WI38 (cell line): ENCODE data around the gene TMEM201.

Experiments
- H3K4me3 ChIP-seq: 2 replicates; pipeline ENCODE4 v1.5.1; 2011; ENCODE audit warnings: low read depth, mild to moderate bottlenecking, control low read depth, low read length
- TF ChIP-seq, protein P1 (sequence below): IDR thresholded peaks from 2 replicates; pipeline ENCODE4 v1.5.1; 2012; ENCODE audit warnings: low read depth, mild to moderate bottlenecking, control low read depth, low read length

Gene TMEM201

GRCh38 chr1:9592510-9593075 lies 3.9 kb downstream of the TMEM201 start:
- no peak overlapping the region for H3K4me3 ChIP-seq
- TF ChIP-seq, protein P1, sequence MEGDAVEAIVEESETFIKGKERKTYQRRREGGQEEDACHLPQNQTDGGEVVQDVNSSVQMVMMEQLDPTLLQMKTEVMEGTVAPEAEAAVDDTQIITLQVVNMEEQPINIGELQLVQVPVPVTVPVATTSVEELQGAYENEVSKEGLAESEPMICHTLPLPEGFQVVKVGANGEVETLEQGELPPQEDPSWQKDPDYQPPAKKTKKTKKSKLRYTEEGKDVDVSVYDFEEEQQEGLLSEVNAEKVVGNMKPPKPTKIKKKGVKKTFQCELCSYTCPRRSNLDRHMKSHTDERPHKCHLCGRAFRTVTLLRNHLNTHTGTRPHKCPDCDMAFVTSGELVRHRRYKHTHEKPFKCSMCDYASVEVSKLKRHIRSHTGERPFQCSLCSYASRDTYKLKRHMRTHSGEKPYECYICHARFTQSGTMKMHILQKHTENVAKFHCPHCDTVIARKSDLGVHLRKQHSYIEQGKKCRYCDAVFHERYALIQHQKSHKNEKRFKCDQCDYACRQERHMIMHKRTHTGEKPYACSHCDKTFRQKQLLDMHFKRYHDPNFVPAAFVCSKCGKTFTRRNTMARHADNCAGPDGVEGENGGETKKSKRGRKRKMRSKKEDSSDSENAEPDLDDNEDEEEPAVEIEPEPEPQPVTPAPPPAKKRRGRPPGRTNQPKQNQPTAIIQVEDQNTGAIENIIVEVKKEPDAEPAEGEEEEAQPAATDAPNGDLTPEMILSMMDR, result no peak

- no peak overlapping the region for H3K4me3 ChIP-seq
- TF ChIP-seq, protein P1, result no peak
These were observed 4.4 kb downstream of the TMEM201 start for GRCh38 chr1:9593147-9593491.

GRCh38 chr1:9593492-9594465 lies 5.1 kb downstream of the TMEM201 start:
- H3K4me3 ChIP-seq, result no peak overlapping the region
- TF ChIP-seq, protein P1, result no peak

GRCh38 chr1:9594471-9595155 lies 5.9 kb downstream of the TMEM201 start:
- H3K4me3 ChIP-seq, result no peak overlapping the region

DNA sequence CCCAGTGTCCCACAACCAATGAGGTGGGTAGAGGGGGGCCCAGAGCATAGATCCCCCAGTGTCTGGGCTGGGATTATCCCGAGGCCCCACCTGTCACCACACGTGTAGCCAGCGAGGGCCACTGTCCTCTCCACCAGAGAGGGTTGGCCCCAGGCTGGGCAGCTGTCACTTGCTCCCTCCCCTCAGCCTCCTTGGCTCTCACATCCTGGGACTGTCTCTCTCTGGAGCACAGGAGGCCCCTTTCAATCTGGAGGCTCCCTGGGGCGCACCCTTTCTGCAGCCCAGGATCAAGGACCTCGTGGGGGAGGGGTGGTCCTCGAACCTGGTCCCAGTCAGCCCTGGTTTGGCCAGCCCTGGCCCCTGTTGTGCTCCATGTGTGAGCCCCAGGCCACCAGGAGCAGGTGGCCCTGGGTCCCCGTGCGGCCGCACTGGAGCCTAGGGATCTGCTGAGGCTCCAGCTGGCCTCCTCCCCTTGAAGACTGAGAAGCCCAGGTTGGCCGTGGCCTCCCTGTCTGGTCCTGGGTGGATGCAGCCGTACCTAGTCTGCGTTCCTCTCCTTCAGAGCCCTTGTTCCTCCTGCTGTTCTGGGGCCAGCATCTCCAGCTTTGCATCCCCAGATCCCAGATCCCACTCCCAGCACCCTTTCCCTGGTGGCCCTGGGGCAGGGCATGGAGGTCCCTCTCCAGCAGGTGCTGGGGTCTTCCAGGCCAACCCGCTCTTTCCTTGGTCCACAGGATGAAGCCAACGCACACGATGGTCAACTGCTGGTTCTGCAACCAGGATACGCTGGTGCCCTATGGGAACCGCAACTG lies 6.7 kb downstream of the TMEM201 start:
- TF ChIP-seq, protein P1, result no peak
- no peak overlapping the region for H3K4me3 ChIP-seq

More at GRCh38 chr1:9594471-9595155, 5.9 kb downstream of the TMEM201 start:
- TF ChIP-seq, protein P1, result no peak

GRCh38 chr1:9595968-9596340 lies 7.2 kb downstream of the TMEM201 start:
- H3K4me3 ChIP-seq, result no peak overlapping the region
- TF ChIP-seq, protein P1, result no peak
